Activated CD4-positive, alpha-beta T cell treated with anti-CD3 and anti-CD28 coated beads for 4 hours (primary cell): ENCODE results near the gene SCRT2.

Source experiments
- DNase-seq, 2 donors: peaks; one replicate each; pipeline ENCODE4 v3.0.0-alpha.2; 2020

SCRT2 gene

DNA sequence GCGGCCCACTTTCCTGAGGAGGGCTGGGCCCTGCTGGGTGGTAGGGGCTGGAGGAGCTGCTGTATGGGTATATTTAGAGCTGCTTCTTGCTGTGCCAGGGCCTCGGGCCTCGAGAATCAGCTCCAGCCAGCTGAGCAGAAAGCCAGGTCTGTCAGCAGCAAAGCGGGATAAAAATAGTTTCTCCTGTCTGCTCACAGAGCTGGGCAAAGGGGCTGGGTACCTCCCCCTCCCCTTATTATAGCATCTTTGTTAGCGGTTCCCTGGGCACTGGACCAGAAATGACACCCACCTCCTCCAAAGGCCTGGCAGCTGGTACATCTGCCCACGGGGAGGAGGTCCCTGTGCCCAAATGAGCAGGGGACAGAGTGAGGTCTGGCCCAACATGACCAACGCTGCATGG is 6.0 kb downstream of the SCRT2 start:
- DNase-seq, result no peak

DNA sequence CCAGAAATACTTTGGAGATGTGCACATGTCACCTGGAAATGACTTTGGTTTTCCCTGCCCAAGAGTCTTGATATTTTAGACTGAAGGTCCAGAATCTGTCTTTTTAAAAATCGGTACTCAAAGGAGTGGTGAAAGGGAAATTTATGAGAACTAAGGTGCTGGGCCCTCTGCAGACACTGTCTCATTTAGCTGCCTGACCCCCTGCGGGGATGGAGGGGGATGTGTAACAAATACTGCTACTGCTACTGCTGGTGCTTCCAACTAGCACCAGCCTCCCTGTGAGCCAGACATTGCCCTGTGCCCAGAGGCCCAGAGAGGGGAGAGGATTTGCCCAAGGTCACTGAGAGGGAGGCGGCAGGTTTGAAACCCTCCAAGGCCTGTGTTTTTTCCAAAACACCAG is 7.0 kb downstream of the SCRT2 start:
- DNase-seq, result no peak

DNA sequence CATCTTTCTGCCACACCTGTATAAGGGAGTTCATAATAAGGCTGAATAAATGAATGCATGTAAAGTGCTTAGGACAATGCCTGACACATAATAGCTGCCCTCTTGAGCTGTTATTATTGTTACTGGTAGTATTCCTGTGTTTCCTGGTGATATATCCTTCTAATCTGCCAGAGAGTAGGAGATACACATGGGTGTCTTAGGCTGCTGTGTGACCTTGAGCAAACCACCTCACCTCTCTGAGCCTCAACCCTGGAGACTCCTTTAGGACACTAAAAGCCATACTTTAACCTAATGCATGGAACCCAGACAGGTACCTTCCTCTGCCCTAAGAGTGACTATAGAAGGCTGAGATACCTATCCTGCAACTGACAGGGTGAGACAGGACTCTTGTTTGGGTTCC is 7.6 kb downstream of the SCRT2 start:
- DNase-seq, result no peak

- peak; percentile 55 to 58 for DNase-seq
These were observed 8.1 kb downstream of the SCRT2 start for GRCh38 chr20:667351-668034.

DNA sequence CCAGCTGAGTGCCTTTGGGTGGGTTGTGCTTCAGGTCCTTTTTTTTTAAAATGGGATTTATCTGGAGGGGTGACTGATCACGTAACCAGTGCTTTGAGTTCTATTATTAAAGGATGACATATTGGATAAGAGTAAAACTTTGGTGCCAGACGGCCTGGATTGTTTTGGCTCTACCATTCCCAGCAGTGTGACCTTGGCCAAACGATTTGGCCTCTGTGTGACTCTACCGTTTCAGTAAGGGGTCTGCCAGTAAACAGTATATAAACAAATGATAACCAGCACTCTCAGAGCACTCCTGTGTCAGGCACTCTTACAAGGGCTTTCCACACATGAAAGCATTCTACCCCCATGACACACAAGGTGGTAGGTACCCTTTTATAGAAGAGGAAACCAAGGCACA is 8.7 kb downstream of the SCRT2 start:
- DNase-seq, result no peak

DNA sequence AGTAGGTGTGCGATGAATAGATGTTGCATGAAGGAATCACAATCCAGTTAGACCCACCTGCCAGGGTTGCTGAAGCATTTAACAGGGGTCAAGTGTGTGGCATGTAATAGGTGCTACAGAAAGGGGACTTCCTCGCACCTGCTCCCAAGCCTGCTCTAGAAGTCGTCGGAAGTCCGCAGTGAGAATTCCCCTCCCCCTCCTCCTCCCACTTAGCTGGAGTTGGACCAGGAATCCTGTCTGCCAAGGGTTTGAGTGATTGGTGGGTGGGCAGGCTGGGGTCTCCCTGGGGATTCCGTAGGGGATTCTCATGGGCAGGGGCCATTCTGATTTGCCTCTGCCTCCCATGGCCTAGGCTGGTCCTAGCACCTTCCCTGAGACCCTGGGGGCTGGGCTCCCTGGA is 10.3 kb downstream of the SCRT2 start:
- no peak for DNase-seq

- DNase-seq, result no peak
These were observed 11.0 kb downstream of the SCRT2 start for GRCh38 chr20:664576-664975.

GRCh38 chr20:664151-664550 is 11.5 kb downstream of the SCRT2 start:
- DNase-seq, result no peak

DNA sequence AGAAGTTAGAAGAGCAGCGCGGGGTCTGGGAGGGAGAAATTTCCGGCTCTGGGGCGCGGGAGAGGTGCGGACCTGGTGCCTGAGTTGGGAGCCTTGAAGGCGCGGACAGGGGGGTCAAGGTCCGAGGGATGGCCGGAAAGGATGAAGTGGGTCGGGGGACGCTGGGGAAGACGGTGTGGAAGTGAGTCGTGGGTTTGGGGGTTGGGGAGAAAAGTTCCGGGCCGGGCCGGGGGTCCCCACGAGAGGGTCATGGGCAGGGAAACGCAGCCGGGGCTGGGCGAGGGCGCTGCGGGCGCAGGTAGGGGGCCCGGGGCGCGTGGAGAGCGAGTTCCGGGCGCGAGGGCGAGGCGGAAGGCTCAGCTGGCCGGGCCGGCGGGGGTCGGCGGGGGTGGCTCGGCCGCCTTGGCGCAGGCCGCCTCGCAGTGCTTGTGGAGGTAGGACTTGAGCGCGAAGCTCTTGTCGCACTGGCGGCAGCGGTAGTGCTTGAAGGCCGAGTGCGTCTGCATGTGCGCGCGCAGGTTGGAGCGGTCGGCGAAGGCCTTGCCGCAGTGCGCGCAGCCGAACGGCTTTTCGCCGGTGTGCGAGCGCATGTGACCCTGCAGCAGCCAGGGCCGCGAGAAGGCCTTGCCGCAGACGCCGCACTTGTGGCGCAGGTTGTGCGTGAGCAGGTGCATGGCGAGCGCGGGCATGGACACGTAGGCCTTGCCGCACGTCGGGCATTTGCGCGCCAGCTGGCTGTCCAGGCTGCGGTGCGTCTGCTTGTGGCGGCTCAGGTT is 12.1 kb downstream of the SCRT2 start:
- DNase-seq, result no peak

- DNase-seq, result no peak
These were observed 13.1 kb downstream of the SCRT2 start for GRCh38 chr20:662277-663192.

GRCh38 chr20:661474-662270 is 13.9 kb downstream of the SCRT2 start:
- DNase-seq, result no peak

DNA sequence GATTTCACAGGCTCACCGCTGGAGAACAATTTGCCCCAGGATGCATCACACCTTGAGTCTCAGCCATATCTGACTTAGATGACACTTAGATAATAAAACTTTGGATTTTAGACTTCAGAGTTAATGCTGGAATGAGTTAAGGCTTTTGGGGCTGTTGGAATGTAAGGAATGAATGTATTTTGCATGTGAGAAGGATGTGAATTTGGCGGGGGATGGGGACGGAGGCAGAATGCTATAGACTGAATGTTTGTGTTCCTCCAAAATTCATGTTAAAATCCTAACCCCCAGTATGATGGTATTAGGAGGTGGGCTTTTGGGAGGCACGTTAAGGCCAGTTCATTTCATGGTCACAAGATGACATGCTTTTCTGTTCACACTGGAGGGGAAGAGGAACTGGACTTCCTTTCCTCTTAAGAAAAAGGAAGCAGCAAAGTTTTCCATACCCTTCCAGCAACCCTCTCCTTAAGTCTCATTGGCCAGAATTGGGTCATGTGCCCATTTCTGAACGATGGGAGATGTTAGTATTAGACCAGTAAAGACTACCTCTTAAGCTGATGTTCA is 16.8 kb downstream of the SCRT2 start:
- no peak for DNase-seq

DNA sequence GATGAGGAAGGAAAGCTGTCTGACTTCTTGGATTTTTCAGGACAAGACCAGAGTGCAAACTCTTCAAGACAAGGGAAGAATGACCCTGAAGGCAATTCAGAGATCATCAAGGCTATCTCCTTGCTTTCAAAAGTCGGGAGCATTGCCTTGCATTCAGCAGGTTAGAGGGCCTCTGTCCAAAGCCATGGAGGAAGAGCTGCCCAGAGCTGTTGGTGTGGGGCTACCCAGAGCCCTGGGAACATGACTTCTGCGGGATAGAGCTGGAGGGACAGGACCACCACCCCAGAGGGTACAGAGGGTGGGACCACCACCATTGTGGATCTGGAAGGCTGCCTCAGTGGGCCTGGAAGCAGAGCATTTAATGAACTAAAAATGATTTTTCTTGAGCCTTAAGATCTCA is 17.4 kb downstream of the SCRT2 start:
- DNase-seq, result no peak

- no peak for DNase-seq
These were observed 19.6 kb downstream of the SCRT2 start for GRCh38 chr20:655726-656624.

- DNase-seq, result no peak
These were observed 21.2 kb downstream of the SCRT2 start for GRCh38 chr20:654417-654750.

DNA sequence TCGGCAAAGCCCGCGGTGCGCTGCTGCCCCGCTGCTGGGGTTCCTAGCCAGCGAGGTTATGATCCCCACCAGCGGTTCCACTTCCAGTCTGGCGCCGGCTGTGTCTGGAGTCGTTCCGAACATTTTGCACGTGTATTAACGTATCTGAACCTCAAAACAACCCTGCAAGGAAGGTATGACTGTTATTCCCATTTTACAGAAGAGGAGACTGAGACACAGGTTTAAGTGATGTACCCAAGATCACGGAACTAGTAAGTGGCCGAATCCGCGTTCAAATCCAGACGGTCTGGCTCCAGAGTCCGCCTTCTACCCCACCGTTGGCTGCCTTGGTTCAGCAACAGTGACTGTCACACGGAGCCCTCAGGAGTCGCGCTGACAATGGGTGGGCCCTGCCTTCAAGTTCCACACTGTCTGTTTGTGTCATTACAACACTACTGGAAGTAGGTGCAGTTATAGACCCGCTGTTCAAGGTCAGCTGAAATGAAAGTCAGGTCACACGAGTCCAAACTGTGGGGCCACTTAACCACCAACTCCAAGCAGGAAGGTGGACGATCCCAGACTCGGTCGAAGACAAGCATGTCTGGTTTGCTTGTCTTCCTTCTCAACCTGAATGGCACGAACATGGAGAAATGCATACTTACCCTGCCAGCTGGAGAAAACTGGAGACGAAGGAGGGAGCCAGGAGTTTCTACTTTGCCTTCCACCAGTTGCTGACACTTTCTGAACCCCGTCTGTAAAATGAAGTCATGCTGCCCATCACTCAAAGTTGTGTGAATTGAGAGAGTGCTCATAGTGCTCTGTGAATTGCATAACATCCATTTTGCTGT is 21.8 kb downstream of the SCRT2 start:
- DNase-seq, result no peak

DNA sequence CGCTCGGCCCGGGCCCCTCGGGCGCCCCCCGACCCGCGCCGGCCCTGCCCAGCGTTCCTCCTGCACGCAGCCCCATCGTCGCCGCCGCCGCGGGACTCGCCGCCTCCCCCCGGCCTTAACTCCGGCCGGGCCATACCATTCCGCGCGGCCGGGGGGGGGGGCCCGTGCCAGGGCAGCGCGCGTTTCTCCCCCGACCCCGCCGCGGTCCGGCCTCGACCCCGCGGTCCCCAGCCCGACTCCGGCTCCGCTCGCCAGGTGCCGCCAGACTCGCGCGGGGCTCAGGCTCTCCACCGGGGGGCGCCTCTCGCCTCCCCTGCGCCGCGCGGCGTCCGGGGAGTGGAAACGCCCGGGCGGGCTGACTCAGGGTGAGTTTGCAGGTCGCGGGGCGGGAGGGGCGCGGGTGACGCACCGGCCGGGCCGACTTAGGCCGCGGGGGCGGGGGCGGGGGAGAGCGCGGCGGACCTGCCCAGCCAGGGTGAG is 22.5 kb downstream of the SCRT2 start, which contains the start of gene SRXN1:
Gene SRXN1 (minus strand): TSS at position 91 of the 480 bp plus-strand sequence. CDS start 15 bp downstream, at position 76.
- DNase-seq, result peak; percentile 80 to 81

DNA sequence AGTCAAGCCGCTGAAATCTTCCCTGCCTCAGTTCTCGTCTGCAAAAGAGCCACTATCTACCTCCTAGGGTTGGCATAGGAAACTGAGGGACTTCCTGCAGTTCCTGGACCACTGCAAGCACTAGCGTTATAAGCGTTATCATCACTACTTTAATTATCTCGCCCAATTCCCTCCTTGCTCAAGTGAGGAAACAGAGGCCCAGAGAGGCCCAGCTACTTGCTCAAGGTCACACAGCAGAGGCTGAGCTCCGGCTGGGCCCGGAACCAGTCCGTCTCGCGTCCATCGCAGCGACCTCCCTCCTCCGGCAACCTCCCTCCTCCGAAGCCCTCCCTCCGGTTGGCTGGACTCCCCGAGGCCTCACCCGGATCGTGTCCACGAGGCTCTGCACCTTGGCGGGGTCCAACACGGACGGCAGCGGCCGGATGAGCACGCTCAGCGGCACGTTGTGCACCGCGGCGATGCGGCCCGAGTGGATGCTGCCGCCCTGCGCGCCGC is 22.9 kb downstream of the SCRT2 start:
- peak in 1 of 2 donors; percentile 4 for DNase-seq

- no peak for DNase-seq
These were observed 23.6 kb downstream of the SCRT2 start for GRCh38 chr20:651713-652614.
